ENCODE measurements around the gene CSGALNACT2.

DNA sequence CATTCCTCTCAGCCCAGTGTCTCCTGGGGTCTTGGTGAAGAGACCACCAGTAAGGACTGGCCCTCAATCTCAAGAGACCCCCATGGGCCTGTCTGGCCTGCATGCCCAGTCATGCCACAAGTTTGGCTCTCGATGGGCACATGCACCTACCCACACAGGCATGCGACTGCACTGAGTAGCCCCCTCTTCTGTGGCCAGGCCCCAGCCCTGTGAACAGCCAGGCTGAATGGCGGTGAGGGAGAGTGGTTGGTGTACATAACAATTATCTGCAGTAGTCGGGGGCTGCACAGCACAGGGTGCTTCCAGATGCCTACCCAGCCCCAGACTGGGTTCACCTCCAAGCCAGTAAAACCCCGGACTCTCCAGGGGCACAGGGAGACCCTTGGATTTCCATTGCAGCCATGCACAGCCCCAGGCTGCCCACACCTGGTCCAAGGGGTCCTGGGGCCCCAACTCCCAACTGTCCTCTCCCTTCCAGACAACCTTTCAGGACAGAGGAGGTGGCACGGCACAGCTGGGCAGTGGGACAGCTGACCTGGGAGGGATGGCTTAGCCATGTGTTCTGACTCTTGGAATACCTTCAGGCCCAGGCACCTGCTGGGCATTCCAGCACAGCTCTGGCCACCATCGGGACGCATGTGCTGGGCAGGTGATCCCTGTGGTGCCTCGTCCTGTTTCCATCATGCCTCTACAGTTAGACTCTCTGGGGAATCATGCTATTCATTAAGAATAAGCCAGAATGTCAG, 21.0 kb upstream of the CSGALNACT2 start:
- no peak for TF ChIP-seq ZNF496 (CRISPR knock-in tag; IDR thresholded peaks at IDR 0.05; ENCODE audit: insufficient replicate concordance)
- no peak for TF ChIP-seq KLF11 (CRISPR knock-in tag; IDR thresholded peaks at IDR 0.05)
- TF ChIP-seq, protein P1, sequence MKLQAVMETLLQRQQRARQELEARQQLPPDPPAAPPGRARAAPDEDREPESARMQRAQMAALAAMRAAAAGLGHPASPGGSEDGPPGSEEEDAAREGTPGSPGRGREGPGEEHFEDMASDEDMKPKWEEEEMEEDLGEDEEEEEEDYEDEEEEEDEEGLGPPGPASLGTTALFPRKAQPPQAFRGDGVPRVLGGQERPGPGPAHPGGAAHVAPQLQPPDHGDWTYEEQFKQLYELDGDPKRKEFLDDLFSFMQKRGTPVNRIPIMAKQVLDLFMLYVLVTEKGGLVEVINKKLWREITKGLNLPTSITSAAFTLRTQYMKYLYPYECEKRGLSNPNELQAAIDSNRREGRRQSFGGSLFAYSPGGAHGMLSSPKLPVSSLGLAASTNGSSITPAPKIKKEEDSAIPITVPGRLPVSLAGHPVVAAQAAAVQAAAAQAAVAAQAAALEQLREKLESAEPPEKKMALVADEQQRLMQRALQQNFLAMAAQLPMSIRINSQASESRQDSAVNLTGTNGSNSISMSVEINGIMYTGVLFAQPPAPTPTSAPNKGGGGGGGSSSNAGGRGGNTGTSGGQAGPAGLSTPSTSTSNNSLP (IDR thresholded peaks at IDR 0.05; ENCODE audit: low read depth, low read length), result no peak
- TF ChIP-seq NFE2L1 (CRISPR knock-in tag; IDR thresholded peaks at IDR 0.05; ENCODE audit: borderline replicate concordance), result no peak
- TF ChIP-seq, protein P2, sequence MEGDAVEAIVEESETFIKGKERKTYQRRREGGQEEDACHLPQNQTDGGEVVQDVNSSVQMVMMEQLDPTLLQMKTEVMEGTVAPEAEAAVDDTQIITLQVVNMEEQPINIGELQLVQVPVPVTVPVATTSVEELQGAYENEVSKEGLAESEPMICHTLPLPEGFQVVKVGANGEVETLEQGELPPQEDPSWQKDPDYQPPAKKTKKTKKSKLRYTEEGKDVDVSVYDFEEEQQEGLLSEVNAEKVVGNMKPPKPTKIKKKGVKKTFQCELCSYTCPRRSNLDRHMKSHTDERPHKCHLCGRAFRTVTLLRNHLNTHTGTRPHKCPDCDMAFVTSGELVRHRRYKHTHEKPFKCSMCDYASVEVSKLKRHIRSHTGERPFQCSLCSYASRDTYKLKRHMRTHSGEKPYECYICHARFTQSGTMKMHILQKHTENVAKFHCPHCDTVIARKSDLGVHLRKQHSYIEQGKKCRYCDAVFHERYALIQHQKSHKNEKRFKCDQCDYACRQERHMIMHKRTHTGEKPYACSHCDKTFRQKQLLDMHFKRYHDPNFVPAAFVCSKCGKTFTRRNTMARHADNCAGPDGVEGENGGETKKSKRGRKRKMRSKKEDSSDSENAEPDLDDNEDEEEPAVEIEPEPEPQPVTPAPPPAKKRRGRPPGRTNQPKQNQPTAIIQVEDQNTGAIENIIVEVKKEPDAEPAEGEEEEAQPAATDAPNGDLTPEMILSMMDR (CRISPR knock-in tag; IDR thresholded peaks at IDR 0.05), result no peak
- TF ChIP-seq, protein P3, sequence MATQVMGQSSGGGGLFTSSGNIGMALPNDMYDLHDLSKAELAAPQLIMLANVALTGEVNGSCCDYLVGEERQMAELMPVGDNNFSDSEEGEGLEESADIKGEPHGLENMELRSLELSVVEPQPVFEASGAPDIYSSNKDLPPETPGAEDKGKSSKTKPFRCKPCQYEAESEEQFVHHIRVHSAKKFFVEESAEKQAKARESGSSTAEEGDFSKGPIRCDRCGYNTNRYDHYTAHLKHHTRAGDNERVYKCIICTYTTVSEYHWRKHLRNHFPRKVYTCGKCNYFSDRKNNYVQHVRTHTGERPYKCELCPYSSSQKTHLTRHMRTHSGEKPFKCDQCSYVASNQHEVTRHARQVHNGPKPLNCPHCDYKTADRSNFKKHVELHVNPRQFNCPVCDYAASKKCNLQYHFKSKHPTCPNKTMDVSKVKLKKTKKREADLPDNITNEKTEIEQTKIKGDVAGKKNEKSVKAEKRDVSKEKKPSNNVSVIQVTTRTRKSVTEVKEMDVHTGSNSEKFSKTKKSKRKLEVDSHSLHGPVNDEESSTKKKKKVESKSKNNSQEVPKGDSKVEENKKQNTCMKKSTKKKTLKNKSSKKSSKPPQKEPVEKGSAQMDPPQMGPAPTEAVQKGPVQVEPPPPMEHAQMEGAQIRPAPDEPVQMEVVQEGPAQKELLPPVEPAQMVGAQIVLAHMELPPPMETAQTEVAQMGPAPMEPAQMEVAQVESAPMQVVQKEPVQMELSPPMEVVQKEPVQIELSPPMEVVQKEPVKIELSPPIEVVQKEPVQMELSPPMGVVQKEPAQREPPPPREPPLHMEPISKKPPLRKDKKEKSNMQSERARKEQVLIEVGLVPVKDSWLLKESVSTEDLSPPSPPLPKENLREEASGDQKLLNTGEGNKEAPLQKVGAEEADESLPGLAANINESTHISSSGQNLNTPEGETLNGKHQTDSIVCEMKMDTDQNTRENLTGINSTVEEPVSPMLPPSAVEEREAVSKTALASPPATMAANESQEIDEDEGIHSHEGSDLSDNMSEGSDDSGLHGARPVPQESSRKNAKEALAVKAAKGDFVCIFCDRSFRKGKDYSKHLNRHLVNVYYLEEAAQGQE (IDR thresholded peaks at IDR 0.05; ENCODE audit: borderline replicate concordance in 1 of 2, low read depth in 1 of 2, low read length in 2 of 2), result no peak
- TF ChIP-seq ZFP37 (CRISPR knock-in tag; IDR thresholded peaks at IDR 0.05; ENCODE audit: borderline replicate concordance), result no peak
- no peak for TF ChIP-seq ZNF280B (CRISPR knock-in tag; IDR thresholded peaks at IDR 0.05; ENCODE audit: borderline replicate concordance)
- TF ChIP-seq POLR2A (IDR thresholded peaks at IDR 0.05; ENCODE audit: insufficient read depth in 1 of 2, low read depth in 2 of 2, low read length in 2 of 2), result no peak
- TF ChIP-seq SIN3A (IDR thresholded peaks at IDR 0.05; ENCODE audit: borderline replicate concordance, low read depth, low read length), result no peak
- no peak for TF ChIP-seq ZNF263 (CRISPR knock-in tag; IDR thresholded peaks at IDR 0.05)
- no peak for TF ChIP-seq ZBTB26 (CRISPR knock-in tag; IDR thresholded peaks at IDR 0.05; ENCODE audit: borderline replicate concordance)

Data from HepG2 (cell line).